ENCODE measurements around the gene DCTN1.

DNA sequence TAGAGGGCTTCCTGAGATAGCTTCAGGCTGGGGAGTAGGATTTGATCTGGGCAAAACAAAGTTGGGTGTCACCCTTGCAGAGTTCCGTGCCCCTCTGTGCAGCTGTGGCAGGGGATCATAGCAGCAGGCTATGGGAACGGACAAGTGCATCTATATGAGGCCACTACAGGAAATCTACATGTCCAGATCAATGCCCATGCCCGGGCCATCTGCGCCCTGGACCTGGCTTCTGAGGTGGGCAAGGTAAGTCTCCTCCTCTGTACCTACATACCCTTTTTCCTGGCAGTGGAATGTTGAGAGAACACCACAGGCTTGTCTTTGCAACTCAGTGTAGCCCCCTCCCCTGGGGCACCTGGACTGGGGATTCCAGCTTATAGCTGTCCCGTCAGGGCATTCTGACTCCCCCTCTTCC is 44.9 kb upstream of the DCTN1 start:
- TF ChIP-seq CTCF (conservative IDR thresholded peaks at IDR 0.05 in 1 of 2, IDR thresholded peaks at IDR 0.05 in 1 of 2; ENCODE audit: low read depth in 1 of 2, low read length in 2 of 2) (no peak), EZH2 (IDR thresholded peaks at IDR 0.05; ENCODE audit: low read length, missing control alignments) (no peak)
